IPS-15b (cell line): ENCODE data around the gene ZDHHC23.

Source experiments
- H3K27me3 ChIP-seq: one replicate; pipeline ENCODE4 v1.6.1; 2013; ENCODE audit warnings: low read length; ENCODE audit not compliant: control insufficient read depth, insufficient read depth
- H3K36me3 ChIP-seq: one replicate; pipeline ENCODE4 v1.6.1; 2013; ENCODE audit warnings: low read length; ENCODE audit not compliant: control insufficient read depth, insufficient read depth
- H3K4me1 ChIP-seq: one replicate; pipeline ENCODE4 v1.6.1; 2013; ENCODE audit warnings: mild to moderate bottlenecking, low read length; ENCODE audit not compliant: control insufficient read depth, insufficient read depth
- H3K4me3 ChIP-seq: one replicate; pipeline ENCODE4 v1.5.1; 2013; ENCODE audit warnings: low read depth, low read length
- H3K9ac ChIP-seq: one replicate; pipeline ENCODE4 v1.6.1; 2013; ENCODE audit warnings: low read depth, mild to moderate bottlenecking, low read length
- H3K9me3 ChIP-seq: one replicate; pipeline ENCODE4 v1.6.1; 2013; ENCODE audit warnings: mild to moderate bottlenecking, low read length; ENCODE audit not compliant: control insufficient read depth, insufficient read depth

ZDHHC23 gene

GRCh38 chr3:113953677-113954076 lies 5.9 kb downstream of the ZDHHC23 start:
- H3K4me3 ChIP-seq: no peak overlapping the region
- peaks cover 3% of the 10 kb centered on the region for H3K4me1 ChIP-seq
- H3K27me3 ChIP-seq: peaks cover 4% of the 10 kb centered on the region
- no peaks in the 10 kb centered on the region for H3K9me3 ChIP-seq
- H3K36me3 ChIP-seq: peaks cover 16% of the 10 kb centered on the region
- no peak overlapping the region for H3K9ac ChIP-seq

DNA sequence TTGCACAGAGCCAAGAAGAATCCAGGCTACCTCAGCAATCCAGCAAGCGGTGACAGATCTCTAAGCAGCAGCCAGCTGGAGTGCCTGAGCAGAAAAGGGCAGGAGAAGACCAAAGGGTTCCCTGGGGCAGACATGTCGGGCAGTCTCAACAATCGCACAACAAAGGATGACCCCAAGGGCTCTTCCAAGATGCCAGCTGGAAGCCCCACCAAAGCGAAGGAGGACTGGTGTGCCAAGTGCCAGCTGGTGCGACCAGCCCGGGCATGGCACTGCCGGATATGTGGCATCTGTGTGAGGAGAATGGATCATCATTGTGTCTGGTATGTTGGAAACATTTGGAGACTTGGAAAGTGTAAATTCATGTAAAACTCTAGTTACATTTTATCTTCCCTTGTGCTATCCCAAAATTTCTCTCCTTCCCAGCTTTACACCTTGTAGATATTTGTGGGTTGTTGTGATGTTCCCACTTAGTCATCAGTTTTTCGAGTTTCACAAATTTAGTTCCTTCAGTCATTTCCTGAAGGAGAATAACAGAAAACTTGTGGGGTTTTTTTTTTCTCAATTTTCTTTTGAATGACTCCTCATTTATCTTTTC lies 6.4 kb downstream of the ZDHHC23 start:
- Histone ChIP-seq H3K27me3 (no peaks in the 10 kb centered on the region), H3K9ac (no peak overlapping the region), H3K36me3 (peaks cover 17% of the 10 kb centered on the region), H3K4me3 (no peak overlapping the region), H3K4me1 (no peaks in the 10 kb centered on the region), H3K9me3 (no peaks in the 10 kb centered on the region)

- Histone ChIP-seq H3K4me1 (peaks cover 10% of the 10 kb centered on the region), H3K9me3 (no peaks in the 10 kb centered on the region), H3K4me3 (no peak overlapping the region), H3K36me3 (no peaks in the 10 kb centered on the region), H3K27me3 (no peaks in the 10 kb centered on the region), H3K9ac (no peak overlapping the region)
Observed at GRCh38 chr3:113963879-113964278, 16.1 kb downstream of the ZDHHC23 start.

DNA sequence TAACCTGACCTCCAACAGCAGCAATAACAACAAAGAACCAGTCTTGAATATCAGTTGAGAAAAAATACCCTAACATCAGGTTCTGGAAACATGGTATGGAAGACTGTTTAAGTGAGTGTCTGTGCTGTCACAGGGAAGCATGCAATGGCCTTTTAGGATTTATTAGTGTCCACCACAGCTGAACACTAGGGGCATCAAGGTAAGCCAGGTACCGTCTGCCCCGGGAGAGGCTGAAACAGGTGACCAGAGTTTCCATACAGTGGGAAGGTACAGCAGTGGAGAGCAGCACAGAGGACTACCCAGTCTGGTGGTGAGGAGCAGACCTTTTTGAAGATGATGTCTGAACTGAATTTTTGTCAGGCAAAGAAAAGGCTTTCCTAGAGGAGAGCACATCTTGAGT lies 18.4 kb downstream of the ZDHHC23 start:
- no peaks in the 10 kb centered on the region for H3K27me3 ChIP-seq
- H3K9me3 ChIP-seq: no peaks in the 10 kb centered on the region
- no peak overlapping the region for H3K4me3 ChIP-seq
- no peak overlapping the region for H3K9ac ChIP-seq
- peaks cover 10% of the 10 kb centered on the region for H3K4me1 ChIP-seq
- no peaks in the 10 kb centered on the region for H3K36me3 ChIP-seq

- Histone ChIP-seq H3K4me3 (no peak overlapping the region), H3K36me3 (no peaks in the 10 kb centered on the region), H3K27me3 (no peaks in the 10 kb centered on the region), H3K9ac (no peak overlapping the region), H3K9me3 (no peaks in the 10 kb centered on the region), H3K4me1 (no peaks in the 10 kb centered on the region)
Observed at GRCh38 chr3:113968986-113969385, 21.2 kb downstream of the ZDHHC23 start.

- no peak overlapping the region for H3K4me3 ChIP-seq
Observed at GRCh38 chr3:113977822-113978221, 30.0 kb downstream of the ZDHHC23 start.

DNA sequence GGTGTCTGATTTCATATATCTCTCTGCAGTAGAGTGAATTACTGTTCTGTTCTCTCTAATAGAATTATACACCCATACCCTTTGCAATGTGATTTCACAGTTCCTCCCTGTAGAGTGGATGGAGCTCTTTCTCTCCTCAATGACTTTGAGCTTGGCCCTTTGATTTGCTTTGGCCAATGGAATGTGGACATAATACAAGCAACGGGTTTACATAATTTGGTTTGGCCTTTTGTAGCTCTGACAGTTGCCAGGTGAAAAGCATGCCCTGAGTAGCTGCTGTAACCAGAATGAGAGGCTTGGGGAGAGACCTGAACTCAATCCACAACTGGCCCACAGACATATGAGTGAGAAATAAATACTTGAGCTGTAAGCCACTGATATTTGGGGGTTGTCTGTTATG lies 32.1 kb downstream of the ZDHHC23 start:
- Histone ChIP-seq H3K27me3 (no peaks in the 10 kb centered on the region), H3K4me3 (no peak overlapping the region), H3K4me1 (no peaks in the 10 kb centered on the region), H3K36me3 (no peaks in the 10 kb centered on the region), H3K9me3 (no peaks in the 10 kb centered on the region), H3K9ac (no peak overlapping the region)

More at GRCh38 chr3:113977822-113978221, 30.0 kb downstream of the ZDHHC23 start:
- Histone ChIP-seq H3K9ac (no peak overlapping the region), H3K9me3 (no peaks in the 10 kb centered on the region), H3K4me1 (no peaks in the 10 kb centered on the region), H3K36me3 (no peaks in the 10 kb centered on the region), H3K27me3 (no peaks in the 10 kb centered on the region)

GRCh38 chr3:113981803-113982202 lies 34.0 kb downstream of the ZDHHC23 start:
- Histone ChIP-seq H3K4me3 (no peak overlapping the region), H3K36me3 (no peaks in the 10 kb centered on the region), H3K9ac (no peak overlapping the region), H3K4me1 (no peaks in the 10 kb centered on the region), H3K27me3 (no peaks in the 10 kb centered on the region), H3K9me3 (no peaks in the 10 kb centered on the region)

DNA sequence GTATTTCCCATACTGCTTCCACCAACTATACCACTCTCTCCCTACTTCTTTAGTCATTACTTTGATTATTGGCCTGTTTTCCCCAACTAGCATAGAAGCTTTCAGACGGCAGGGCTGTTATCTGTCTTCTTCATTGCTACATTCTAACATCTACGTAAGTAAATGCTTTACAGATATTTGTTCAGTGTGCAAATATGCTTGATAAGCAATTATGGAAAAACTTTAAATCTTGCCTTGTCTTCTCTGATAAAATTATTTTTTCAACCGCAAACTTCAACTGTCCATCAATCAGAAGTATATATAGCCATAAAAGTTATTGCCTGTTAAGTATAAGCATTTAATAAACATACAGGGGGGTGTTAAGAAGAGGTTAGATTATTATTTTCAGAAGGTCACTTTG lies 35.7 kb downstream of the ZDHHC23 start:
- H3K4me3 ChIP-seq: no peak overlapping the region
- no peak overlapping the region for H3K9ac ChIP-seq
- H3K4me1 ChIP-seq: no peaks in the 10 kb centered on the region
- H3K9me3 ChIP-seq: no peaks in the 10 kb centered on the region
- no peaks in the 10 kb centered on the region for H3K36me3 ChIP-seq
- no peaks in the 10 kb centered on the region for H3K27me3 ChIP-seq

DNA sequence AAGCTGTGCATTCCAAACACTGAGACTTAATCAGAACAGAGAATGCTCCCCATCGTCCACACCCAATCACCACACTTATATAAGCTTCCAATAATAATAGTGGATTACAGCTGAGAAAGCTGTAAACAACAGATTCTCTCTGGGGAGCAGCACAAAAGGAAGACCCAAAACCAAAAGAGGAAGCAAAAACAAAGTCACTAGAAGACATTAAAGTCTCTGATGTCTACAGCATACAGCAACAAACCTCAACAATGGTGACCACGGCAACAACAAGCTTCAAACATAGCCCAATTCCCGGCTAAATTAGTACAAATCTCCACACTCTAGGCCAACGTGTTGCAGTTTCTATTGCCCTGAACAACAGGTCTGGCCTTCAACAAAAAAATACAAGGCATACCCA lies 37.7 kb downstream of the ZDHHC23 start:
- Histone ChIP-seq H3K9ac (no peak overlapping the region), H3K4me1 (no peaks in the 10 kb centered on the region), H3K27me3 (no peaks in the 10 kb centered on the region), H3K9me3 (no peaks in the 10 kb centered on the region), H3K4me3 (no peak overlapping the region), H3K36me3 (no peaks in the 10 kb centered on the region)

GRCh38 chr3:114005481-114005880 lies 57.7 kb downstream of the ZDHHC23 start:
- H3K9me3 ChIP-seq: no peaks in the 10 kb centered on the region
- no peak overlapping the region for H3K4me3 ChIP-seq
- H3K36me3 ChIP-seq: no peaks in the 10 kb centered on the region
- H3K27me3 ChIP-seq: no peaks in the 10 kb centered on the region
- no peaks in the 10 kb centered on the region for H3K4me1 ChIP-seq
- no peak overlapping the region for H3K9ac ChIP-seq

DNA sequence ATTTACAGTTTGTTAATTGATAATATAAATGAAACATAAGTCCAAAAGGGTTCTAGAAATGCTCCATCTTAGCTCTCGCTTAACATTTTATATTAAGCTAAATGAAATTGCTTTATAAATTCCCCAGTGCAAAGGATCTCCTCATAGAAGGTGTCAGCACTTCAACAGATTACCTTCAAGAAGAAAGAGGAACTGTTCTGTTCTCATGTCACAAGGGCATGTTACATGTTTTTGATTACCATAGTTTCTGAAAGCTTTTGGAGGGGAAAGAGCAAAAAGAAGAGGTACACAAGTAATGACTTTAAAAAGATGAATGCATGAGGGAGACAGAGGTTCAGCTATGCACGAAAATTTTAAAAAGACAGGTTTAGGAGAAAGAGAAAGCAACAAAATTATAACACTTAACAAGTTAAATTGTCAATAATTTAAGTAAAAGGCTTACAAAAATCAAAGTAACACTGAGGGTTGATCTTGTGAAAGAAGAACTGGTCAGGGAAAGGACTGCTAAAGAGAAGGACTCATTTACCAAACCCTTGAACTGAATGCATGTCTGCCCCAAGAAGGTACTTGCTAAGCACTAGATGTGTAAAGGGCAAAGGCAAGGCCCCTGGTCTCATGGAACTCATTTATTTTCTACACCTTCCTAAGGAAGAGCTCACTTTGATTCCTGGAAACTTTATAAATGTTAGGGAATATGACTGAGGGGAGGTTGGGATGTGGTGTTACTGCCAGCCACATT lies 63.4 kb downstream of the ZDHHC23 start:
- no peaks in the 10 kb centered on the region for H3K36me3 ChIP-seq
- no peaks in the 10 kb centered on the region for H3K27me3 ChIP-seq
- no peak overlapping the region for H3K9ac ChIP-seq
- H3K4me1 ChIP-seq: no peaks in the 10 kb centered on the region
- no peaks in the 10 kb centered on the region for H3K9me3 ChIP-seq
- no peak overlapping the region for H3K4me3 ChIP-seq
